ENCODE data around the gene MFSD1.

The MFSD1 gene

GRCh38 chr3:158845765-158846350 is 44.0 kb downstream of the MFSD1 start:
- H3K9me3 Mint-ChIP-seq: no peaks in the 10 kb centered on the region
- peak; percentile 37 for DNase-seq
- peaks cover 4% of the 10 kb centered on the region for H3K27me3 Mint-ChIP-seq
- peaks cover 20% of the 10 kb centered on the region for H3K4me1 Mint-ChIP-seq
- no peak overlapping the region for H3K27ac Mint-ChIP-seq
- no peaks in the 10 kb centered on the region for H3K36me3 Mint-ChIP-seq
- no peak overlapping the region for H3K4me3 Mint-ChIP-seq
- CTCF ChIA-PET: interaction anchor here (0.7 to 4.2 kb wide), 21 partner anchors 8 to 959 kb away, joined by 3 to 49 read pairs (median 4); partner anchors contain the start of gene MFSD1

GRCh38 chr3:158846803-158847451 is 45.1 kb downstream of the MFSD1 start:
- no peaks in the 10 kb centered on the region for H3K36me3 Mint-ChIP-seq
- no peaks in the 10 kb centered on the region for H3K9me3 Mint-ChIP-seq
- CTCF ChIA-PET: interaction anchor here (0.6 to 4.2 kb wide), 22 partner anchors 11 to 1159 kb away, joined by 3 to 49 read pairs (median 4); partner anchors contain the start of gene MFSD1
- peaks cover 4% of the 10 kb centered on the region for H3K27me3 Mint-ChIP-seq
- H3K27ac Mint-ChIP-seq: no peak overlapping the region
- peaks cover 20% of the 10 kb centered on the region for H3K4me1 Mint-ChIP-seq
- DNase-seq: no peak
- no peak overlapping the region for H3K4me3 Mint-ChIP-seq

DNA sequence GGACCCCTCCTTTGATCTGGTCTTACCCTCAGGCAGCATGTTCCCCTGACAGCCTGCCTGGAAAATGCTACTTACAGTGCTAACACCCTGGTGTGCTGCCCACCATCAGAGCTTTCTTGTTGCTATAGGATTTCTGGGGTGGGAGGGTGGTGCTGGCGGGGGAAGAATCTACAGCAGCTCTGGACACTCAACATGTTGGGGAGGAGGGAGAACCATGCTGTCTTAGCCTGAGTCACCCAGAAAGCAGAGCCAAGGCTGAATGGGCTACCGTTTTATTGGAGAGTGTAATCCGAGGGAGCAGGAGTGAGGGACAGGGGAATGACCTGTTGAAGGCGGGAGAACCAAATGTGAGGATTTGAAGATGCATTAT is 45.6 kb downstream of the MFSD1 start:
- CTCF ChIA-PET: interaction anchor here (0.6 to 4.2 kb wide), 9 partner anchors 70 to 1159 kb away, joined by 3 to 49 read pairs (median 5); no protein-coding TSS in a partner anchor
- Mint-ChIP-seq H3K4me3 (no peak overlapping the region), H3K27me3 (peaks cover 4% of the 10 kb centered on the region), H3K27ac (no peak overlapping the region), H3K36me3 (no peaks in the 10 kb centered on the region), H3K4me1 (peaks cover 20% of the 10 kb centered on the region), H3K9me3 (no peaks in the 10 kb centered on the region)
- DNase-seq: no peak

- Mint-ChIP-seq H3K4me3 (no peak overlapping the region), H3K4me1 (peaks cover 20% of the 10 kb centered on the region), H3K36me3 (no peaks in the 10 kb centered on the region), H3K27ac (no peak overlapping the region), H3K27me3 (peaks cover 4% of the 10 kb centered on the region), H3K9me3 (no peaks in the 10 kb centered on the region)
- no peak for DNase-seq
- CTCF ChIA-PET: interaction anchor here (4.0 to 4.2 kb wide), 2 partner anchors 410 to 413 kb away, joined by 26 to 49 read pairs; no protein-coding TSS in a partner anchor
Measured at GRCh38 chr3:158847885-158848284, 46.0 kb downstream of the MFSD1 start.

DNA sequence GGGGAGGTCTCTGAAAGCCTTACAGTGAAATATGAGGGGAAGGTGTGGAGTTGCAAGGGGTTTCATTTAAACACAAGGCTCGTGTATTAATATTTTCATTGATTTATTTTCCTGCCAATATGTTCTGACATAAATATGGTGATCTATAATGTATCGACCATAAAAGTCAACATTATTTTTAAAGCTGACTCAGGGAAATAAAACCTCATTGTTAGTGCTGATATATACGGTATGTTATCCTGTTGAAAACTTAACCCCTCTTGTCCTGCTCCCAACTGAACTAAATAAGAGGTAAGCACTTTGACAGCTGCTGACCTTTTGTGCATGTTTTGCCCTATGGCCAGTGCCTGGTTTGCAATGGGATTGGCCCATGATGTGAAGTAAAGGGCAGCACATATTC is 47.9 kb downstream of the MFSD1 start:
- no peaks in the 10 kb centered on the region for H3K36me3 Mint-ChIP-seq
- no peak for DNase-seq
- no peak overlapping the region for H3K4me3 Mint-ChIP-seq
- no peaks in the 10 kb centered on the region for H3K9me3 Mint-ChIP-seq
- H3K27ac Mint-ChIP-seq: no peak overlapping the region
- CTCF ChIA-PET: no interaction called here
- peaks cover 4% of the 10 kb centered on the region for H3K27me3 Mint-ChIP-seq
- peaks cover 20% of the 10 kb centered on the region for H3K4me1 Mint-ChIP-seq

DNA sequence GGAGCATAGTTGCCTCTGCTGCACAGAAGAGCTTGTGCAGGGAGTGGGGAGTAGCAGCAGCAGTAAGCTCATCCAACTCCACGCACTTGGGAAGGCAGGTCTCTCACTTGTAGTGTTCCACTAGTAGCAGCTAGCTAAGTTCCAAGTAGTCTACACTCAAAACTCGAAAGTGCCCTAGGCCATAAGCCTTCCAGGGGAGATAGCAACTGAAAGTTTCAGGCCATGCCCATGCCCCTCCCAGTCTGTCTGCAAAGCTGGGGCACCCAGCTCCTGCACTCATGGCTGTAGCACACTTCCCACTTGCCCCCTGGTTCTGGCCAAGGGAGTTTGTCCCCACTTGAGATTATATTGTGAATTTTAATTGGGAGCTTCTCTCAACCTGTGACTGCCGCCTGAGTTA is 57.5 kb downstream of the MFSD1 start:
- H3K9me3 Mint-ChIP-seq: no peaks in the 10 kb centered on the region

DNA sequence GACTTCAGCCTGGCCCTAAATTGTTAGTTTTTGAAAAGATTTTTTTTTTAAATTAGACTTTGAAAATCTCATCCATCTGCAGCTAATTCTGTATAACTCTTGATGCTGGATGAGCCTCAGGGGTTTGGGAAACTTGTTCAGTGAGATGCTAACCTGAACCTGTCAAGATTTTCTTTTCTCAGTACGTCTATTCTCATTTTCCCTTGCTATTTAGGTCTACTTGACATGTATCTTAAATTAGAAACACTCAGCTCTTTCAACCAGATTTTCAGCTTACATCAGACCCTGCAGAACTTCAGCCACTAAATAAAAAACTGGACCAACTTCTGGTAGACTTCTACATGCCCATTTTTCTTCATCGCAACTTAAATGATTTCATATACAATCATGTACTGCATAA is 61.4 kb downstream of the MFSD1 start:
- Mint-ChIP-seq H3K36me3 (no peaks in the 10 kb centered on the region), H3K4me1 (no peaks in the 10 kb centered on the region), H3K27ac (no peak overlapping the region), H3K4me3 (no peak overlapping the region), H3K9me3 (no peaks in the 10 kb centered on the region), H3K27me3 (no peaks in the 10 kb centered on the region)
- CTCF ChIA-PET: interaction anchor here (1.2 kb wide), 1 partner anchor 17 kb away, joined by 4 read pairs; no protein-coding TSS in a partner anchor
- DNase-seq: no peak

More for the DNA sequence above, 57.5 kb downstream of the MFSD1 start:
- no peak for DNase-seq
- H3K27me3 Mint-ChIP-seq: no peaks in the 10 kb centered on the region
- H3K27ac Mint-ChIP-seq: no peak overlapping the region
- no peaks in the 10 kb centered on the region for H3K4me1 Mint-ChIP-seq
- H3K36me3 Mint-ChIP-seq: no peaks in the 10 kb centered on the region
- CTCF ChIA-PET: no interaction called here
- no peak overlapping the region for H3K4me3 Mint-ChIP-seq

GRCh38 chr3:158864492-158864891 is 62.6 kb downstream of the MFSD1 start:
- H3K4me1 Mint-ChIP-seq: no peaks in the 10 kb centered on the region
- no peak for DNase-seq
- H3K9me3 Mint-ChIP-seq: no peaks in the 10 kb centered on the region
- H3K27me3 Mint-ChIP-seq: no peaks in the 10 kb centered on the region
- H3K27ac Mint-ChIP-seq: no peak overlapping the region
- H3K4me3 Mint-ChIP-seq: no peak overlapping the region
- H3K36me3 Mint-ChIP-seq: no peaks in the 10 kb centered on the region
- CTCF ChIA-PET: interaction anchor here (1.2 kb wide), 1 partner anchor 18 kb away, joined by 4 read pairs; no protein-coding TSS in a partner anchor

DNA sequence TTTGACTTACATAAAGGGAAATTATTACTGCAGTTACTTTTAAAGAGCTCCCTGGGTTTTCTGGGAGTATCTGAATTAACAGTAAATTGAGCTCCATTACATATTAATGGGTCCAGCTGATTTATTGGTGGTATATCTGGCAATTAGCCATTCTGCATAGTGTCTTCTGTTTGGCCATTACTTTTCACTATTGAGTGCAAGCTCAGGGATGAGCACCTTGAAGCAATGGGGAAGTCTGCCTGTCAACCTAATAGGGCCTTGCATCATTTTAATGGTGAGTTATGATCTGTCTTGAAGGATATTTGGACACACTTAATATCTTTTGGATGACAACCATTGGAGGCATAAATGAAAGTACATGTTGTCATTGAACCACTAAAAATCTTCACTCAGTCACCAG is 73.8 kb downstream of the MFSD1 start:
- Mint-ChIP-seq H3K27me3 (no peaks in the 10 kb centered on the region), H3K27ac (no peak overlapping the region), H3K9me3 (no peaks in the 10 kb centered on the region), H3K4me3 (no peak overlapping the region), H3K36me3 (no peaks in the 10 kb centered on the region), H3K4me1 (no peaks in the 10 kb centered on the region)
- CTCF ChIA-PET: no interaction called here
- DNase-seq: no peak
